Sigmoid colon (tissue), 7 donors: ENCODE data around the gene PCK1. TPM values are rescaled to one million over a fixed set of nuclear protein-coding genes. Genes with fewer than 3 reads are reported as not detected.

ENCODE experiments used
- DNase-seq: peaks from one replicate; pipeline ENCODE4 v3.0.0-alpha.2; 2019
- H3K27ac ChIP-seq, 4 donors: fragments of 200-600 bp; sonication (generic); one replicate each; pipeline ENCODE4 v1.5.1; 2016 to 2019; ENCODE audit warnings: mild to moderate bottlenecking in 1 of 4
- H3K27me3 ChIP-seq, 3 donors: fragments of 200-600 bp; sonication (generic); one replicate each; pipeline ENCODE4 v1.5.1; 2019; ENCODE audit warnings: mild to moderate bottlenecking in 1 of 3
- H3K36me3 ChIP-seq, 4 donors: fragments of 200-600 bp; sonication (generic); one replicate each; pipeline ENCODE4 v1.5.1; 2016 to 2019
- H3K4me1 ChIP-seq, 4 donors: fragments of 200-600 bp; sonication (generic); one replicate each; pipeline ENCODE4 v1.5.1; 2017 to 2019
- H3K4me3 ChIP-seq, 4 donors: fragments of 200-600 bp; sonication (generic); one replicate each; pipeline ENCODE4 v1.5.1; 2017 to 2019; ENCODE audit warnings: mild to moderate bottlenecking in 2 of 4, moderate library complexity in 1 of 4
- H3K9me3 ChIP-seq, 4 donors: fragments of 200-600 bp in 3 of 4; sonication (generic) in 3 of 4; one replicate each; pipeline versions ENCODE4 v1.5.1 to v1.6.1; 2013 to 2019
- CTCF ChIP-seq, 4 experiments: fragments of 450-650 bp in 3 of 4; fragments of 200-600 bp in 1 of 4; IDR thresholded peaks; one replicate each; pipeline ENCODE4 v1.5.1; 2016 to 2019; ENCODE audit warnings: antibody characterized with exemption in 4 of 4, mild to moderate bottlenecking in 3 of 4, moderate library complexity in 2 of 4
- EP300 ChIP-seq, 4 donors: sonication (generic); formaldehyde crosslinking; IDR thresholded peaks; one replicate each; pipeline ENCODE4 v1.6.1; 2017; ENCODE audit warnings: antibody characterized with exemption in 4 of 4
- POLR2A ChIP-seq, 2 donors: fragments of 450-650 bp; IDR thresholded peaks; one replicate each; pipeline ENCODE4 v1.6.1; 2016; ENCODE audit warnings: antibody characterized with exemption in 2 of 2, mild to moderate bottlenecking in 2 of 2, moderate library complexity in 2 of 2
- POLR2AphosphoS5 ChIP-seq, 4 donors: sonication (generic); formaldehyde crosslinking; IDR thresholded peaks; one replicate each; pipeline ENCODE4 v1.6.1; 2017; ENCODE audit warnings: antibody characterized with exemption in 4 of 4
- WGBS, 2 donors: extraction: QIAGEN DNeasy Blood & Tissue Kit; methylation state at CpG; one replicate each; pipeline ENCODE4 v1.1.7; 2013; 5-methylcytosine and 5-hydroxymethylcytosine counted together
- intact Hi-C: fragments of 100-400 bp; cut with DNase I; formaldehyde crosslinking; loops from one replicate; pipeline ENCODE4 v1.15.1; 2023
- polyA plus RNA-seq, 3 donors: library from polyadenylated mRNA; stranded (reverse); fragments of 200-250 nt; gene quantifications; one replicate each; pipeline ENCODE4 v1.2.3, GENCODE V29; 2013
- total RNA-seq, 4 donors: library from RNA; depleted of rRNA; stranded (reverse); fragments of >200 nt; gene quantifications; one replicate each; pipeline ENCODE4 v1.1.0, GENCODE V29; 2016
- donor health status: healthy with polysubstance abuse.
- donor health status: Bipolar disorder and iron deficiency.
- donor health status: healthy.

Gene PCK1
- total and polyA plus RNA-seq, 7 donors, result 0.33 to 334 (median 7.5) TPM

DNA sequence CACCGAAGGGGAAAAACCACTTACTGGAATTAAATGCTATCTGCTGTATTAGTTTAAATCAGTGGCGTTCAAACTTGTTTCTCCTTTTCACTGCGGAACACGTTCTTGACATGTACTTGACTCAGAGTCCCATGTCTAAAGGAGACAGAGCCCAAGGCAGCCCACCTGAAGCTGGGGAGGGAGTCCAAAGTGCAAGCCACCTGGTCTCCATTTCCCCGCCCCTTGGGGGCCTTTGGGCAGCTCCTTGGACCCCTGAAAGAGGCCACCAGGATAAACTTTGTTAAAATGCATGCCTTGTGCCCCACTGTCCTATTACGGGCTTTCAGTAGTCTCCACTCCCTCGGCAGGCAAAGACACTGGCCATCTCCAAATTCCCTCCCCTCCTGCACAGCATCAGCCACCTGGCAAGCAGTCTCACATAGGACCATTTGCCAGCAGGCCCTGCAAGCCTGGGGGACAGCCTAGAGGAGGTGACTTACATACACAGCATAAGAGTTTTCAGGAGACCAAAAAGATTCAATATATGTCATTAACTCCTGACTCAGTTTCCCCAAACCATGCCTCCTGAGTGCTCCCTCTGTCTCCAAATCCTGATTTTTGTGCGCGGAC lies 6.7 kb downstream of the PCK1 start:
- Histone ChIP-seq H3K9me3 (no peaks in the 10 kb centered on the region), H3K27ac (no peak overlapping the region), H3K36me3 (no peaks in the 10 kb centered on the region), H3K27me3 (peaks cover 0 to 4% (median 0%) of the 10 kb centered on the region in 3 donors), H3K4me1 (no peaks in the 10 kb centered on the region), H3K4me3 (no peak overlapping the region)
- WGBS, 2 donors, result 75 to 84% methylated on average over 9 of the region's 9 CpGs
- no peak for DNase-seq
- intact Hi-C loops, result no loop called here
- TF ChIP-seq POLR2A (IDR thresholded peaks at IDR 0.05) (peak in 1 of 2 donors; percentile 29), POLR2AphosphoS5 (IDR thresholded peaks at IDR 0.05) (no peak)

GRCh38 chr20:57568088-57568896 lies 7.4 kb downstream of the PCK1 start:
- no peaks in the 10 kb centered on the region for H3K4me1 ChIP-seq
- H3K27me3 ChIP-seq, result peaks cover 0 to 4% (median 0%) of the 10 kb centered on the region in 3 donors
- H3K9me3 ChIP-seq, result no peaks in the 10 kb centered on the region
- TF ChIP-seq POLR2A (IDR thresholded peaks at IDR 0.05) (no peak), POLR2AphosphoS5 (IDR thresholded peaks at IDR 0.05) (no peak), CTCF (IDR thresholded peaks at IDR 0.05) (no peak), EP300 (IDR thresholded peaks at IDR 0.05) (no peak)
- H3K4me3 ChIP-seq, result no peak overlapping the region
- H3K36me3 ChIP-seq, result no peaks in the 10 kb centered on the region
- intact Hi-C loops, result no loop called here
- H3K27ac ChIP-seq, result no peak overlapping the region
- DNase-seq, result no peak
- WGBS, 2 donors, result 48 to 75% methylated on average over 13 of the region's 13 CpGs

GRCh38 chr20:57568960-57569359 lies 8.1 kb downstream of the PCK1 start:
- Histone ChIP-seq H3K4me3 (no peak overlapping the region), H3K27ac (no peak overlapping the region), H3K27me3 (peaks cover 0 to 4% (median 0%) of the 10 kb centered on the region in 3 donors), H3K36me3 (no peaks in the 10 kb centered on the region), H3K9me3 (no peaks in the 10 kb centered on the region), H3K4me1 (no peaks in the 10 kb centered on the region)
- TF ChIP-seq EP300 (IDR thresholded peaks at IDR 0.05) (no peak), POLR2AphosphoS5 (IDR thresholded peaks at IDR 0.05) (no peak), POLR2A (IDR thresholded peaks at IDR 0.05) (no peak), CTCF (IDR thresholded peaks at IDR 0.05) (no peak)
- intact Hi-C loops, result no loop called here
- DNase-seq, result no peak
- WGBS, 2 donors, result 89 to 91% methylated on average over 12 of the region's 12 CpGs

- H3K4me3 ChIP-seq, result no peak overlapping the region
- intact Hi-C loops, result no loop called here
Observed at GRCh38 chr20:57570145-57570850, 9.4 kb downstream of the PCK1 start.

More at GRCh38 chr20:57570145-57570850, 9.4 kb downstream of the PCK1 start:
- no peaks in the 10 kb centered on the region for H3K9me3 ChIP-seq
- H3K4me1 ChIP-seq, result no peaks in the 10 kb centered on the region
- H3K36me3 ChIP-seq, result no peaks in the 10 kb centered on the region
- H3K27me3 ChIP-seq, result peaks cover 0 to 4% (median 0%) of the 10 kb centered on the region in 3 donors
- DNase-seq, result no peak
- H3K27ac ChIP-seq, result no peak overlapping the region
- WGBS, 2 donors, result 57 to 74% methylated on average over 20 of the region's 20 CpGs
- no peak for TF ChIP-seq CTCF (IDR thresholded peaks at IDR 0.05)
- no peak for TF ChIP-seq POLR2A (IDR thresholded peaks at IDR 0.05)
- TF ChIP-seq EP300 (IDR thresholded peaks at IDR 0.05), result no peak
- TF ChIP-seq POLR2AphosphoS5 (IDR thresholded peaks at IDR 0.05), result no peak
